Prostate gland (tissue), 2 donors: Measurements from ENCODE around the gene PTEN. TPM values are rescaled to one million over a fixed set of nuclear protein-coding genes. Genes with fewer than 3 reads are reported as not detected.

Source experiments
- DNase-seq: peaks from one replicate; pipeline ENCODE4 v3.0.0-alpha.2; 2019; ENCODE audit warnings: low spot score
- H3K27ac ChIP-seq, 2 donors: fragments of 200-600 bp; sonication (generic); 2 replicates each; pipeline ENCODE4 v1.5.1; 2017 to 2019
- H3K27me3 ChIP-seq: fragments of 200-600 bp; sonication (generic); replicated peaks from 2 replicates; pipeline ENCODE4 v1.5.1; 2019; ENCODE audit not compliant: insufficient read depth
- H3K36me3 ChIP-seq, 2 donors: fragments of 200-600 bp; sonication (generic); 1 replicate in 1 of 2; 2 replicates in 1 of 2; pipeline versions ENCODE4 v1.5.1 to v1.8.1; 2017 to 2019
- H3K4me1 ChIP-seq: fragments of 200-600 bp; sonication (generic); replicated peaks from 2 replicates; pipeline ENCODE4 v1.5.1; 2019
- H3K4me3 ChIP-seq, 2 donors: fragments of 200-600 bp; sonication (generic); 2 replicates each; pipeline ENCODE4 v1.5.1; 2017 to 2019
- H3K9me3 ChIP-seq: fragments of 200-600 bp; sonication (generic); 2 replicates; pipeline ENCODE4 v1.5.1; 2017
- POLR2A ChIP-seq: fragments of 450-650 bp; IDR thresholded peaks from one replicate; pipeline ENCODE4 v1.6.1; 2016; ENCODE audit warnings: antibody characterized with exemption, mild to moderate bottlenecking
- POLR2AphosphoS5 ChIP-seq: sonication (generic); formaldehyde crosslinking; IDR thresholded peaks from one replicate; pipeline ENCODE4 v1.6.1; 2017; ENCODE audit warnings: antibody characterized with exemption
- WGBS: methylation state at CpG from one replicate; pipeline ENCODE4 v1.1.5; 2018; 5-methylcytosine and 5-hydroxymethylcytosine counted together
- intact Hi-C: fragments of 100-400 bp; cut with DNase I; formaldehyde crosslinking; loops from one replicate; pipeline ENCODE4 v1.14.2; 2022
- total RNA-seq, 2 donors: library from RNA; depleted of rRNA; stranded (reverse); fragments of >200 nt; gene quantifications; one replicate each; pipeline ENCODE4 v1.1.0, GENCODE V29; 2016
- TF ChIP-seq, protein P1 (sequence below), 4 experiments: fragments of 200-600 bp in 2 of 4; fragments of 450-650 bp in 2 of 4; sonication (generic) in 2 of 4; IDR thresholded peaks; 1 replicate in 3 of 4; 2 replicates in 1 of 4; pipeline ENCODE4 v1.5.1; 2016 to 2019; ENCODE audit warnings: antibody characterized with exemption in 4 of 4, mild to moderate bottlenecking in 2 of 4, moderate library complexity in 2 of 4

Gene PTEN
- total RNA-seq, 2 donors from 2014 or later: 85.8 to 90.2 TPM

DNA sequence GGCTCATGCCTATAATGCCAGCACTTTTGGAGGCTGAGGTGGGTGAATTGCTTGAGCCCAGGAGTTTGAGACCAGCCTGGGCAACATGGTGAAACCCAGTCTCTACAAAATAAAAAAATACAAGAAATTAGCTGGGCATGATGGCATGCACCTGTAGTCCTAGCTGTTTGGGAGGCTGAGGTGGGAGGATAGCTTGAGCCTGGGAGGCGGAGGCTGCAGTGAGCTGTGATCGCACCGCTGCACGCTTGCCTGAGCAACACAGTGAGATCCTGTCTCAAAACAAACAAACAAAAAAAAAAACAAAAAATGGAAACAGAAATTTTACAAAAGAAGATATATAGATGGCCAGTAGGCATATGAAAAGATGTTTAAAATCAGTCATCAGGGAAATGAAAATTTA, 57.1 kb downstream of the PTEN start:
- Histone ChIP-seq H3K36me3 (no peaks in the 10 kb centered on the region), H3K27ac (no peak overlapping the region), H3K4me3 (no peak overlapping the region), H3K27me3 (no peaks in the 10 kb centered on the region), H3K4me1 (no peaks in the 10 kb centered on the region), H3K9me3 (no peaks in the 10 kb centered on the region)
- TF ChIP-seq, protein P1, sequence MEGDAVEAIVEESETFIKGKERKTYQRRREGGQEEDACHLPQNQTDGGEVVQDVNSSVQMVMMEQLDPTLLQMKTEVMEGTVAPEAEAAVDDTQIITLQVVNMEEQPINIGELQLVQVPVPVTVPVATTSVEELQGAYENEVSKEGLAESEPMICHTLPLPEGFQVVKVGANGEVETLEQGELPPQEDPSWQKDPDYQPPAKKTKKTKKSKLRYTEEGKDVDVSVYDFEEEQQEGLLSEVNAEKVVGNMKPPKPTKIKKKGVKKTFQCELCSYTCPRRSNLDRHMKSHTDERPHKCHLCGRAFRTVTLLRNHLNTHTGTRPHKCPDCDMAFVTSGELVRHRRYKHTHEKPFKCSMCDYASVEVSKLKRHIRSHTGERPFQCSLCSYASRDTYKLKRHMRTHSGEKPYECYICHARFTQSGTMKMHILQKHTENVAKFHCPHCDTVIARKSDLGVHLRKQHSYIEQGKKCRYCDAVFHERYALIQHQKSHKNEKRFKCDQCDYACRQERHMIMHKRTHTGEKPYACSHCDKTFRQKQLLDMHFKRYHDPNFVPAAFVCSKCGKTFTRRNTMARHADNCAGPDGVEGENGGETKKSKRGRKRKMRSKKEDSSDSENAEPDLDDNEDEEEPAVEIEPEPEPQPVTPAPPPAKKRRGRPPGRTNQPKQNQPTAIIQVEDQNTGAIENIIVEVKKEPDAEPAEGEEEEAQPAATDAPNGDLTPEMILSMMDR (IDR thresholded peaks at IDR 0.05): no peak
- TF ChIP-seq POLR2AphosphoS5 (no peak), POLR2A (no peak)
- no peak for DNase-seq
- intact Hi-C loops: no loop called here
- 95% methylated on average over 4 of the region's 4 CpGs for WGBS

DNA sequence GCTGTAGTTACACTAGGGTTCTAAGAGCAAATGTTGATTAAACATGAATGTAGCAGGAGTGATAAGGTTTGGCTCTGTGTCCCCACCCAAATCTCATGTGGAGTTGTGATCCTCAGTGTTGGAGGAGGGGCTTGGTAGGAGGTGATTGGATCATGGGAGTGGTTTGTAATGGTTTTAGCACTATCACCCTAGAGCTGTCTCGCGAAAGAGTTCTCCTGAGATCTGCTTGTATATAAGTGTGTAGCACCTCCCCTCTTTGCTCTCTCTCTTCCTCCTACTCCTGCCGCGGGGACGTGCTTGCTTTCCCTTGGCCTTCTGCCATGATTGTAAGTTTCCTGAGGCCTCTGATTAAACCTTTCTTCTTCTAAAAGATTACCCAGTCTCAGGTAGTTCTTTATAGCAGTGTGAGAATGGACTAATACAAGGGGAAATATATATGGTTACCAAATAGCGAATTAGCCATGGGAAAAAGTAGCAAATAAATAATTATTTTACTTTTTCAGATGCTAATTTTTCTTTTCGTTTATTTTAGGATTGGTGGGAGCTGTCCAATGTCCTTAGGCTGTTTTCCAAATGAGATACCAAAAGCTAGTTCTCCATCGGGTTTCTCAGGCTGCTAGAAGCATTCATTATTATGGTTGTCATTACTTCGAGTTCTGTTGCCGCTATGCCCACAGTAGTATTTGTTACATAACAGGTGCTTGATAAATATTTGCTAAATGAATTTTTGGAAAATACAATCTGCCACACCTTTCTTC, 58.7 kb downstream of the PTEN start:
- no peaks in the 10 kb centered on the region for H3K36me3 ChIP-seq
- H3K9me3 ChIP-seq: no peaks in the 10 kb centered on the region
- H3K4me1 ChIP-seq: no peaks in the 10 kb centered on the region
- DNase-seq: no peak
- no peaks in the 10 kb centered on the region for H3K27me3 ChIP-seq
- intact Hi-C loops: no loop called here
- no peak overlapping the region for H3K27ac ChIP-seq
- WGBS: 72% methylated on average over 10 of the region's 10 CpGs
- TF ChIP-seq POLR2A (no peak), POLR2AphosphoS5 (no peak)
- TF ChIP-seq, protein P1 (IDR thresholded peaks at IDR 0.05): no peak
- no peak overlapping the region for H3K4me3 ChIP-seq

DNA sequence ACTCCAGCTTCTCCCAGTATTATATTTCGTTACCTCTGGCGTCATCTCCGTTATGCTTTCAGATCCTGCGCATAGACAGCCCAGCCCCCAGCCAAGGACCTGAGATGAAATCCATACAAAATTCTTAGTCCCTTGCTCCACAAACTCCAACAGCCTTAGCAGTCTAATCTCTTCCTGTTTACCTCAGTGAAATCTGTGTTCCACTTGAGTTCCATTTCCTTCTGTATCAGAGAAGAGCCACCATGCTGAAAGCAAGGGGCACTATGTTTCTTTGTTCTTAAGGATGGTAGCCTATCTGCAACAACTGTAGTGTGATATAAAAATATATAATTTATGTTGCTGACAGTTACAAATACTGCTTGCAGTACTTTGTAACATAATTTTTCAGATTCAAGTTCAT, 59.8 kb downstream of the PTEN start:
- intact Hi-C loops: no loop called here
- Histone ChIP-seq H3K27ac (no peak overlapping the region), H3K4me3 (no peak overlapping the region), H3K4me1 (no peaks in the 10 kb centered on the region), H3K36me3 (no peaks in the 10 kb centered on the region), H3K9me3 (no peaks in the 10 kb centered on the region), H3K27me3 (no peaks in the 10 kb centered on the region)
- TF ChIP-seq POLR2A: no peak
- TF ChIP-seq POLR2AphosphoS5: no peak
- TF ChIP-seq, protein P1 (IDR thresholded peaks at IDR 0.05): no peak
- DNase-seq: no peak
- 94% methylated on average over 4 of the region's 4 CpGs for WGBS

DNA sequence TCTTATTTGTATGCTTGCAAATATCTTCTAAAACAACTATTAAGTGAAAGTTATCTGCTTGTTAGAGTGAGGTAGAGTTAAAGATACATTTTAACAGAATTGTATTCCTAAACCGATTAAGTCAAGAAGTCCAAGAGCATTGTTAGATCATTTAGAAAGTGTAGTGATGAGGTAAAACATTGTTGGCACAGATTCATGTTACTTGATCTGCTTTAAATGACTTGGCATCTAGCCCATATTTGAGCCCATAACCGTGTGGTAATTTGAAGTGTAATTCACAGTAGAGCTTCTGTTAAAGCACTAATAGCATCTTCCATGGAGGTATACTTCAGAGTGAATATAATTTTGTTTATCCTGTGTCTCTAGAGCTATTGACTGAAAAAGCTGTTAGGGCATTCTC, 62.1 kb downstream of the PTEN start:
- WGBS: 15% methylated on average over 2 of the region's 2 CpGs
- H3K9me3 ChIP-seq: no peaks in the 10 kb centered on the region
- TF ChIP-seq POLR2A (no peak), POLR2AphosphoS5 (no peak)
- TF ChIP-seq, protein P1 (IDR thresholded peaks at IDR 0.05): no peak

DNA sequence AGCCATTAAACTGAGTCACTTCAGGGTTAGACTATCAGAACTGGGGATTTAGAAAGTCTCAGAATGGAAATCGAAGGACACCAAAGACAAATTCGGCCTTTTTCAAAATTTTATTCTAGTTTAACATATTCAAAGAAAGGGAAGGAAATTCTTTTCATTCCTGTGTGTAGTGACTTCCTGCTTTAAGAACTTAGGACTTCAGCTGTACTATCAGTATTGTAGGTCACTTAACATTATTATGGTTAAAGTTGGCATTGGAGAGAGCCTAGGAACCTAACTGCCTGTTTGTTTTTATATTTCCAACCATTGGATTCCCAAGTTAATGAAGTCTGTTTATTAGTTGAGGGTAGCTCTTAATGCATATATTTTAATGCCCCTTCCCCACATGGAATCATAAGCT, 63.7 kb downstream of the PTEN start:
- 81% methylated on average over 2 of the region's 2 CpGs for WGBS
- Histone ChIP-seq H3K4me1 (peaks cover 2% of the 10 kb centered on the region), H3K27ac (no peak overlapping the region), H3K9me3 (no peaks in the 10 kb centered on the region), H3K4me3 (no peak overlapping the region), H3K36me3 (no peaks in the 10 kb centered on the region), H3K27me3 (no peaks in the 10 kb centered on the region)
- DNase-seq: no peak
- TF ChIP-seq POLR2A (no peak), POLR2AphosphoS5 (no peak)
- TF ChIP-seq, protein P1 (IDR thresholded peaks at IDR 0.05): no peak
- intact Hi-C loops: no loop called here

More for the DNA sequence above, 62.1 kb downstream of the PTEN start:
- H3K27ac ChIP-seq: no peak overlapping the region
- H3K36me3 ChIP-seq: no peaks in the 10 kb centered on the region
- no peaks in the 10 kb centered on the region for H3K27me3 ChIP-seq
- no peak overlapping the region for H3K4me3 ChIP-seq
- H3K4me1 ChIP-seq: peaks cover 2% of the 10 kb centered on the region
- DNase-seq: no peak
- intact Hi-C loops: no loop called here
